Progenitor cell of endocrine pancreas (in vitro differentiated cells): ENCODE measurements around the gene GLRX5. TPM values are rescaled to one million over a fixed set of nuclear protein-coding genes. Genes with fewer than 3 reads are reported as not detected.
A peak's percentile ranks its signal among the peaks of the same experiment; 100 is the strongest.

Source experiments
- DNase-seq: peaks from one replicate; pipeline ENCODE4 v3.0.0; 2021; ENCODE audit warnings: low spot score; ENCODE audit not compliant: unreplicated experiment
- H3K27ac Mint-ChIP-seq: 2 replicates; pipeline ENCODE4 v1.8.0; 2021; ENCODE audit warnings: mild to moderate bottlenecking, moderate library complexity, mixed read lengths
- H3K27me3 Mint-ChIP-seq: 2 replicates; pipeline ENCODE4 v1.8.0; 2021; ENCODE audit warnings: mixed read lengths
- H3K36me3 Mint-ChIP-seq: 2 replicates; pipeline ENCODE4 v1.8.0; 2022; ENCODE audit warnings: mixed read lengths; ENCODE audit not compliant: insufficient read depth
- H3K4me1 Mint-ChIP-seq: 2 replicates; pipeline ENCODE4 v1.8.0; 2021; ENCODE audit warnings: low read depth, mixed read lengths
- H3K4me3 Mint-ChIP-seq: 2 replicates; pipeline ENCODE4 v1.8.0; 2021; ENCODE audit warnings: low read depth, mild to moderate bottlenecking, moderate library complexity, mixed read lengths
- H3K9me3 Mint-ChIP-seq: 2 replicates; pipeline ENCODE4 v1.8.0; 2021; ENCODE audit warnings: low read depth, mixed read lengths
- total RNA-seq: library from RNA; stranded (reverse); gene quantifications from 2 replicates; pipeline ENCODE4 v1.2.1, GENCODE V29; 2021
- TF ChIP-seq, protein P1 (sequence below): fragments of 200-600 bp; sonication (generic); IDR thresholded peaks from one replicate; pipeline ENCODE4 v1.5.0; 2021; ENCODE audit warnings: antibody characterized with exemption, mild to moderate bottlenecking; ENCODE audit not compliant: unreplicated experiment

The GLRX5 gene
- total RNA-seq, 1 donor from 2014 or later: 54.8 TPM

DNA sequence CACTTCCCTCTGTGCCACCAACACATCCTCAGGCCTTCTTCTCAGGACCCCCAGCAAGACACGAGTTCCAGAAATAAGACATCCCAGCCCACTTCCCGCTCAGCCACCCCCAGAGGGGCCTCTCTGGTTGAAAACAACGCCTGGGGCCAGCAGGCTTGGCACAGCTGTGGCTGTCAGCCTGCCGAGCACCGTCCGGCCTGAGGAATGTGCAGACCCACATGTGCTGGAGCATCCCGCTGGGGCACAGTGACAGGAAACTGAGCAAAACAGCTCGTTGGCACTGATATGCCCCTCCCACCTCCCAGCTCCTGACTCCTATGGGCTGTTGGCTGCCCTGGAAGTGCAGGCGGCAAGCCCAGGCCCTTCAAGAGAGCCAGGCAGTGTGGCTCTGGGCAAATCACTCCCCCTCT lies 19.8 kb upstream of the GLRX5 start:
- TF ChIP-seq, protein P1, sequence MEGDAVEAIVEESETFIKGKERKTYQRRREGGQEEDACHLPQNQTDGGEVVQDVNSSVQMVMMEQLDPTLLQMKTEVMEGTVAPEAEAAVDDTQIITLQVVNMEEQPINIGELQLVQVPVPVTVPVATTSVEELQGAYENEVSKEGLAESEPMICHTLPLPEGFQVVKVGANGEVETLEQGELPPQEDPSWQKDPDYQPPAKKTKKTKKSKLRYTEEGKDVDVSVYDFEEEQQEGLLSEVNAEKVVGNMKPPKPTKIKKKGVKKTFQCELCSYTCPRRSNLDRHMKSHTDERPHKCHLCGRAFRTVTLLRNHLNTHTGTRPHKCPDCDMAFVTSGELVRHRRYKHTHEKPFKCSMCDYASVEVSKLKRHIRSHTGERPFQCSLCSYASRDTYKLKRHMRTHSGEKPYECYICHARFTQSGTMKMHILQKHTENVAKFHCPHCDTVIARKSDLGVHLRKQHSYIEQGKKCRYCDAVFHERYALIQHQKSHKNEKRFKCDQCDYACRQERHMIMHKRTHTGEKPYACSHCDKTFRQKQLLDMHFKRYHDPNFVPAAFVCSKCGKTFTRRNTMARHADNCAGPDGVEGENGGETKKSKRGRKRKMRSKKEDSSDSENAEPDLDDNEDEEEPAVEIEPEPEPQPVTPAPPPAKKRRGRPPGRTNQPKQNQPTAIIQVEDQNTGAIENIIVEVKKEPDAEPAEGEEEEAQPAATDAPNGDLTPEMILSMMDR: no peak
- Mint-ChIP-seq H3K27ac (no peak overlapping the region), H3K4me3 (no peak overlapping the region), H3K9me3 (no peaks in the 10 kb centered on the region), H3K4me1 (peaks cover 6% of the 10 kb centered on the region), H3K27me3 (peaks cover 61% of the 10 kb centered on the region), H3K36me3 (no peaks in the 10 kb centered on the region)
- no peak for DNase-seq

DNA sequence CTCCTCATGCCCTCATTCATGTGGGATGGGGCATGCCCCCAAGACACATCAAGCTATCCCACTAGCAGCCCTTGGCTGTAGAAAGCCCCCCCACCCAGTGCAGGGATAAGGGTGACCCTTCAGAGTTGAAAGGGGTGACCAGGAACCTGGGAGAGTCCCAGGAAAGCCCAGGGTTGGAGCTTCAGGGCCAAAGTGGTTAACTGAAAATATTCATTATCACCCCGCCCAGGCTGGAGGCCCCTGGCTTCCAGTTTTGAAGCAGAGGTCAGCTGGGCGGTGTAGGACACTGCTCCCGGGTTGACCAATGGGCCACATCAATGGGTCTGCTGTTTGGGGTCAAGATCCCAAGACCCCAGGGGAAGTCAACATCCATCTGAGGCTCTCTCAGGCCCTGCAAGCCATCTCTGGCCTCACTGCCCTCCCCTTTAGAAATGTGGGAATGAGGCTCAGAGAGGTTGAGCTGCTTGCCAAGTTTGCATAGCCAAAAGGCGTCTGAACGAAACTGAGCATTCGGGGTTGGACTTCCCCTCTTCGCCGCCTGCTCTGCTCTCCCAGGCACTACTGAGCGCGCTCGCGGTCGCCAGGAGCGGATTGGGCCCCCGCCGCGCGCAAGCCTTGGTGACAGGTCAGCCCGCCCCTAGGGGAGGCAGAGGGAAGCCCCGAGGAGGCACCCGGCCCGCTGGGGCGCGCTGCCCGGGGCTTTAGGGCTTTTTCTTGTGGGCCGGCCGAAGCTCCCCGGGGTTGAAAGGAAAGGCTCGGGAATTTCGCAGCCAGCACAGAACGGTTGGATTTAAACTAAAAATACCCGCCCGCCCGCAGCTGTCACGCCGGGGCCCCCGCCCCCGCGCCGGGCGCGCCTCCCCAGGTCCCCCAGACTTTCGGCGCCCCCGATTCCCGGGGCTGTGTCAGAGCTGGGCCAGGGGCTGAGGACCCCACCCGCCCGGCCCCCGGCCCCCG lies 19.0 kb upstream of the GLRX5 start:
- H3K27ac Mint-ChIP-seq: no peak overlapping the region
- TF ChIP-seq, protein P1: peak; percentile 57

DNA sequence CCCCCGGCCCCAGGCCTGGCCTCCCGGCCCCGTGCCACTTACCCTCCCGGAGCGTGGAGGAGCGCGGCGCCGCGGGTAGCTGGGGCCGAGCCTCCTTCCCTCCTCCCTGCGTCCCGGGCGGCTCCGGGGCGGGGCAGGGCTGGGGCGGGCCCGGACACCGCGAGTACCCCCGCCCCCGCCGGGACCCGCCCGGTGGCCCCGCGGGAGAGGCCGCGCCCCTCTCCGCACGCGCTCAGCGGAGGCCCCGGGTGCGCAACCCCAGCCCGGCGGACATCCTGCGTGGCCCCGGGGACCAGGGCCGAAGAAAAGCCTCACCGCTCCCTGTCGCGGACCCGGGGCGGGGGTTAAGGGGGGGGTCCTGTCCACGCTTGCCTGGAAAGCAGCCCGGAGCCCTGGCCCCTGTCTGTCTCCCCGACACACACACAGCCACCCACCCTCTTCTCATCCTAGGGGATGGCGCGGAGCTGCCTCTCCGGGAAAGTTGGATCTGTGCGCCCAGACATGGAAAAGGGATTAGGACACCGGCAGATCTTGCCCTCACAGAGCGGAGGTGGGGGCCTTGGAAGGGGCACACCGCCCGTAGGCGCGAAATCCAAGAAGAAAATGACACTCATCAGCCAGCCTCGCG lies 18.2 kb upstream of the GLRX5 start, which contains the start of gene SYNE3:
TSS of gene SYNE3 (minus strand) at position 97 of the 628 bp plus-strand sequence. CDS start 40,829 bp downstream, outside the sequence.
- TF ChIP-seq, protein P1: no peak
- peaks cover 54% of the 10 kb centered on the region for H3K27me3 Mint-ChIP-seq

More for the DNA sequence above, 19.0 kb upstream of the GLRX5 start:
- Mint-ChIP-seq H3K4me1 (peaks cover 6% of the 10 kb centered on the region), H3K36me3 (no peaks in the 10 kb centered on the region), H3K27me3 (peaks cover 58% of the 10 kb centered on the region), H3K4me3 (peak overlapping the region; percentile 48), H3K9me3 (no peaks in the 10 kb centered on the region)
- DNase-seq: peak; percentile 55

DNA sequence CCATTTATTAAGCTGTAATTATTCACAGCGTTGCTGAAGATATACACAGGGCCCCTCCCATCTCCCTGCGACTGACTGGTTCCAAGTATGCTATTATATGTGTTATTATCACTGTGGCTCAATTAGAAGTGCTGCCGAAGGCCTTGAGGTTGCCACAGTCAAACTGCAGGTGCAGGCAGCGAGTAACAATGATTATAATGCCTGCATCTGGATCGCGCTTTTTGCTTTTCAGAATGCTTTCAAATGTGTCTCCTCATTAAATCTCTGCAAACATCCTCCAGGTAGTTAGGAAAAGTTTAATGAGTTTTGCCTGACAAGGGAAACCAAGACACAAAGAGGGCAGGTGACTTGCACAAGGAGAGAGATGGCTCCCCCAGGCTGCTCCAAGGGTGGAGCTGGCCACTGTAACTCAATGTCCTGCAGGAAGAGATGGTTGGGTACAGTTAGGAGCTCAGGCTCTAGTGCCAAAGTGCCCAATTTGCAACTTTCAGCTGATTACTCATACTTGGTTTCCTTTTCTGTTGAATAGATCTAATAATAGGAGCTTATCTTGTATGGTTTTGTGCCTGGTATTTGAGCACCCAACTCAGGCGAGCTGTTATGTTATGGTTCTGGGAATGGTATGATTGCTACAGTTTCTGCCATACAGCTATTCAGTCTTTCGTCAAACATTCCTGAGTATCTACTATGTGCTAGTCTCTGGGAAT lies 16.7 kb upstream of the GLRX5 start:
- H3K9me3 Mint-ChIP-seq: no peaks in the 10 kb centered on the region
- H3K27ac Mint-ChIP-seq: no peak overlapping the region
- H3K4me3 Mint-ChIP-seq: peak overlapping the region; percentile 51
- peaks cover 6% of the 10 kb centered on the region for H3K4me1 Mint-ChIP-seq
- H3K27me3 Mint-ChIP-seq: peaks cover 46% of the 10 kb centered on the region
- H3K36me3 Mint-ChIP-seq: no peaks in the 10 kb centered on the region
- no peak for DNase-seq
- TF ChIP-seq, protein P1: no peak

More for the DNA sequence above, 18.2 kb upstream of the GLRX5 start, which contains the start of gene SYNE3:
- DNase-seq: no peak
- peak within 1 kb of the TSS; percentile 71 for H3K4me3 Mint-ChIP-seq
- peaks cover 6% of the 10 kb centered on the region for H3K4me1 Mint-ChIP-seq
- no peak within 1 kb of the TSS for H3K27ac Mint-ChIP-seq
- no peaks in the 10 kb centered on the region for H3K36me3 Mint-ChIP-seq
- H3K9me3 Mint-ChIP-seq: no peaks in the 10 kb centered on the region

DNA sequence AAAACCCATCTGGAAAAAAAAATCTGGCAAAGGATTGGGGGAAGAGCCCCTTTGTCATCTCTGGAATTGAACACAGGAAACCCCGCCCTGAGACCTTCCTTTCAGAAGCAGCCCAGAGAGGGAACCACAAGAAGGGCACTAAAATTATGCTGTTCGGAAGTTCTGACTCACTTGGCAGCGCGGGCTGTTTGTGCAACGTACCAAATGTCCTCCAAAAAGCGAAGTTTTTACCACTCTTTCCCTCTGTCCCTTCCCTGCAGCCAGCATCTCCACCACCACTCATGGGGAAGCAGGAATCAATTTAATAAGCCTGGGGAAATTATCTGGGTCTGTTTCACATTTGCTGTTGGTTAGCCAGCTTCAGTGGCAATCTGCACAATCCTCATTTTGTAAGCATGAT lies 15.2 kb upstream of the GLRX5 start:
- TF ChIP-seq, protein P1: no peak
- DNase-seq: no peak
- peaks cover 43% of the 10 kb centered on the region for H3K27me3 Mint-ChIP-seq
- H3K4me1 Mint-ChIP-seq: peaks cover 18% of the 10 kb centered on the region
- no peaks in the 10 kb centered on the region for H3K9me3 Mint-ChIP-seq
- no peak overlapping the region for H3K4me3 Mint-ChIP-seq
- no peak overlapping the region for H3K27ac Mint-ChIP-seq
- H3K36me3 Mint-ChIP-seq: no peaks in the 10 kb centered on the region
